Measurements from ENCODE around the gene RPTOR.

GRCh38 chr17:80604670-80605010 is 60.0 kb downstream of the RPTOR start:
- TF ChIP-seq POLR2A (IDR thresholded peaks at IDR 0.05; ENCODE audit: low read length) (no peak), GATA1 (IDR thresholded peaks at IDR 0.05; ENCODE audit: low read depth, low read length) (no peak)

All from erythroblast (primary cell).